ENCODE results near the gene ANKRD53.
A peak's percentile ranks its signal among the peaks of the same experiment; 100 is the strongest.

ANKRD53 gene

GRCh38 chr2:70967189-70967588, 11.2 kb upstream of the ANKRD53 start:
- DNase-seq, result no peak

- DNase-seq, result no peak
Measured at GRCh38 chr2:70974592-70974991, 3.8 kb upstream of the ANKRD53 start.

GRCh38 chr2:70975237-70975636, 3.2 kb upstream of the ANKRD53 start:
- no peak for DNase-seq

GRCh38 chr2:70977605-70978205, 725 bp upstream of the ANKRD53 start:
- DNase-seq, result peak; percentile 35

DNA sequence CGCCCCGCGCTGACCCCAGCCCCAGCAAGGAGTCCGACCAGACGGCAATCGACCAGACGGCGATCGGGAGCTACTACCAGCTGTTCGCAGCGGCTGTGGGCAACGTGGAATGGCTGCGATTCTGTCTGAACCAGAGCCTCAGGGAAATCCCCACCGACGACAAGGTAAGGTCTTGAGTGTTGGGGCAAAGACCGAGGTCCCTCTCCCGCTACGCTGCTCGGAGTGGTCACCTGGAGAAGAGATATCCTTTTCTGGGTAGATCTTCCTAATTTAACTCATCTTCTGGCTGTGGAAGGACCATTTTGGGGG, 704 bp downstream of the ANKRD53 start:
- no peak for DNase-seq

- DNase-seq, result no peak
Measured at GRCh38 chr2:70979626-70980025, 1.2 kb downstream of the ANKRD53 start.

GRCh38 chr2:70981421-70981820, 3.0 kb downstream of the ANKRD53 start:
- DNase-seq, result no peak

DNA sequence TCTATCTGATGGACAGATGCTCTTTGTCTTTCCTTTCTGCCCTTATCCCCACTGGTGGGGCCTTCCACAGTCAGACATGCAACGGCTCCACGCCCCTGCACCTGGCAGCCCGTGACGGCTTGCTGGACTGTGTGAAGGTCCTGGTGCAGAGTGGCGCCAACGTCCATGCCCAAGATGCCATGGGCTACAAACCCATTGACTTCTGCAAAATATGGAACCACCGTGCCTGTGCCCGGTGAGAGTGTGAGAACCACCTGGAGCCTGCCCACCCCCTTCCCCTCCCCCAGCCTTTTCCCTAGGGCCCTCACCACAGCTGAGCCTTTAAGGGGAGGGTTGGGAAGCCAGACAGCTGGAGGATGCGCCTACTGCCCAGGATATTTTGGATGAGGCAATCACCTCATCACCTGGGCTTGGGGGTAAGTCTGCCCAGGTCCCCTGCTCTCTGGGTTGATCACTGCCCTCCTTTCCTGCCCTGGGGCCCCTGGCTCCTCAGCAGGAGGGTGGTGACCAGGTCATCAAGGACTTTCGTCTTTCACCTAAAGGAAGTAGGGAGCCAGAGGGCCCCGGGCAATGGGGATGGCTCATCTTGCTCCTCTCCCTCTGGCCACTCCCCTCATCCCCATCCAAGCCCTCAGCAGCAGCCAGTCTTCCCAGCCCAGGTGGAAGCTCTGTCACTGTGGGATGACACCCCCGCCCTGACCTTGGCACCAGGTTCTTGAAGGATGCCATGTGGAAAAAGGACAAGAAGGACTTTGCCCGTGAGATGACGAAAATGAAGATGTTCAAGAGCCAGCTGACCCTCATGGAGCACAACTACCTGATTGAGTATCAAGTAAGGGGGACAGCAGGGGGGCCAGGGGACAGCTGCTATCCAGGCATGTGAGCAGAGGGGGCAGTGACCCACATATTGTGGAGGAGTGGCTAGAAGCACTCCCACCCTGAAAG, 3.7 kb downstream of the ANKRD53 start:
- no peak for DNase-seq

DNA sequence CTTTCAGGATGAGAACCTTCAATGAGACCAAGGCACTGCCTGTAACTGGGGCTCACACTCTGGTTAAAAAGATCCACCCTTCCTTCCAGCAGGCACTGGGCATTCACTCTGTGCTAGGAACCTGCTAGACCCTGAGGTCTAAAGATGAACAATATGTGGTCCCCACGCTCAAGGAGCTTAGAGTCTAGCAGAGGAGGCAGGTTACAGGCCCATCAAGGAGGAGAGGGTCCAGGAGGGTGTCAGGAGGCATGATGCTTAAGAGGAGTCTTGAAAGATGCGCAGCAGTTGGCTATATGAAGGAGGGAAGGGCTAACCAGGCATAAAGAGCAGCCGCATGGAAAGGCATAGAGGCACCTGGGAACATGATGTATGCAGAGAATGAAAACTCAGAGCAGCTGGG, 4.5 kb downstream of the ANKRD53 start:
- no peak for DNase-seq

DNA sequence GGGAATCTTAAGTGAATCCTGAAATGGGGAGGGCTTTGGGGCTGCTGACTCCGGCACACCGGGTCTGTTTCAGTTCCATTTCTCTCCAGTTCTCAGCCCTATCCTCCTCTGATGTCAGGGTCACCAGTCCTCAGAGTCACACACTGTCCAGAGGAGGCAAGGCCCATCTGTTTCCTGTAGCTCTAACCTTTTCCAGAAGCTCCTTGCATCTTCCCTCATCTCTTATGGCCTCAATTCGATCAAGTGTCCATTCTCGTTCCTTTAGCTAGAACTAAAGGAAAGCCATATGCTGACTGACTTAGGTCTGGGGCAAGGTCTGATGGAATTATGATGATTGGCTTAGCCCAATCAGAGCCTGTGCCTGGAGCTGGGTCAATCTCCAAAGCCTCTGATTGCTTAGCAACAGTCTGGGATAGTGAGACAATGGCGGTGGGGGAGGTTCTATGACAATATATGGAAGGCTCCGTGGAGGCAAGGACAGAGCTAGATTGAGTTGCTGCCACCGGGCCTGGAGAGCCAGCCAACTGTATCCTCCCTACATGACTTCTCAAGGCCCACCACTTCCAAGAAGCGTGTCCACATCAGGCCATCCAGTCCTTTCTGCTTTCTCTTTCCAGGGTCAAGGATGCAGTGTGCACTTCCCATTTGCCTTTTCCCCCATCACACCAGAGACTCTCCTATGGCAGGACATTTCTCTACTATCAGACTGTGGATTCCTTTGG, 5.2 kb downstream of the ANKRD53 start:
- no peak for DNase-seq

GRCh38 chr2:70984228-70984575, 5.8 kb downstream of the ANKRD53 start:
- no peak for DNase-seq

DNA sequence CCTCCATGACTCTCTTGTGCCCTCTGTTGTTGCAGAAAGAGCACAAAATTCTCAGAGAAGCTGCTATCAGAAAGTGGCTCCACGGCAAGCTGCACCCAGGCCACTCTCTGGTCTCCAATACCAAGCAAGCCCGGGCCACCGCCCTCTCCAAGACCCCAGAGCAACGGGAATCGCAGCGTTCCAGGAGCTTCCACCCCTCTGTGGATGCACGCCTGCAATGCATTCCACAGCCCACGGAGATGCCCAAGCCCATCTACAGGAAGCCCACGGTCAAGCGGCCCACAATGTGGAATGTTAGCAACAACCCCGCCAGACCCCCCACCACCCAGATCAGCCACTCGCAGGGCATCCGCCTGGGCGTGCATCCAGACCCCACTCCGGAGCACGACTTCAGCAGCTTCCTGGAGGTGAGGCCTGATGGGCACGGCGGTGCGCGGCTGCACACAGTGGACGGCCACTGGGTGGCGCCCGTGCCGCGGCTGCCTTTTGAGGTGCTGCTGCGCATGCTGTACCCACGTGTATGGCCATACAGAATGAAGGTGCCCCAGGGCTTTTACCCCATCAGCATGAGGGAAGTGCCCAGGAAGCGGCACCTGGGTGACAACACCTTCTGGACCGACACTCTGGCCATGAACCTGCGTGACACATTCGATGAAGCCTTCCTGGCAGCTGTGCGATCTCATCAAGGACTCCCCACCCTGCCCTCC, 6.3 kb downstream of the ANKRD53 start:
- peak; percentile 80 for DNase-seq

- no peak for DNase-seq
Measured at GRCh38 chr2:70985283-70985688, 6.9 kb downstream of the ANKRD53 start.

GRCh38 chr2:70985956-70986355, 7.5 kb downstream of the ANKRD53 start:
- DNase-seq, result no peak

- no peak for DNase-seq
Measured at GRCh38 chr2:70986499-70987189, 8.2 kb downstream of the ANKRD53 start.

DNA sequence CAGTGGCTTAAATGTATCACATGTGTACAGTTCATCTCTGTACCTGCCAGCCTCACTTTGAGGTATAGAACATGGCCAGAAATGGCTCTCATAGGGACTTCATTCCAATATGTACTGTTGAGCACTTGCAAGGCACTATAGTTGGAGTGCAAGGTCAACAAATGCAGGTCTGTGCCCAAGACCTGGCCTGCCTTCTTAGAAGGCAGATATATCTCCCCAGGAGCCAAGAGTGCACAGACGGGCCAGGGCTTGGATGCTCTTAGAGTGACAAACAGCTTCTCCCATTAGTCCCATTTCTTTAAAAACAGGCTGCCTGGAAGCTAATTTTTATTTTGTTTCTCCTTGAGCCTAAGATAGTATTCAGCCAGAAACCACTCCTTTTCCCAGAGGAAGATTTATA, 9.0 kb downstream of the ANKRD53 start:
- no peak for DNase-seq

DNA sequence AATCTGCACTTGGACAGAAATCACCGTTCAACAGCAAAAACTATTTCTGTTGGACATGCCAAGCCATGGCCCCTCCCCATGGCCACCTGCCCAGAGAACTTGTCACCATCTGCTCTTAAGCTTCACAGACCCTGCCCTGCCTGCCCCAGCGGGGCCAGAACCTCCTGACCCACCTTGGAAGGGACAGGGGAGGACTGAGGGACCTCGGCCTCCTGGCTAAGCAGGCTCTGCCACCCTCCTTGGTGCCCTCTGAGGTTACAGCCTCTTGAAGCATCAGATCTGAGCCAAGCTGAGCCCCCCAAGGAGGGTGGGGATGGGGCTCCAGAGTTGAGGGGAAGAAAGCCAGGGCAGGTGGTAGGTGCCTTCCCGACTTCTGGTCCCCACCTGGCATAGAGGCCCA, 9.7 kb downstream of the ANKRD53 start:
- DNase-seq, result no peak

- no peak for DNase-seq
Measured at GRCh38 chr2:70988726-70989648, 10.6 kb downstream of the ANKRD53 start.

GRCh38 chr2:70990216-70990615, 11.8 kb downstream of the ANKRD53 start:
- DNase-seq, result no peak

DNA sequence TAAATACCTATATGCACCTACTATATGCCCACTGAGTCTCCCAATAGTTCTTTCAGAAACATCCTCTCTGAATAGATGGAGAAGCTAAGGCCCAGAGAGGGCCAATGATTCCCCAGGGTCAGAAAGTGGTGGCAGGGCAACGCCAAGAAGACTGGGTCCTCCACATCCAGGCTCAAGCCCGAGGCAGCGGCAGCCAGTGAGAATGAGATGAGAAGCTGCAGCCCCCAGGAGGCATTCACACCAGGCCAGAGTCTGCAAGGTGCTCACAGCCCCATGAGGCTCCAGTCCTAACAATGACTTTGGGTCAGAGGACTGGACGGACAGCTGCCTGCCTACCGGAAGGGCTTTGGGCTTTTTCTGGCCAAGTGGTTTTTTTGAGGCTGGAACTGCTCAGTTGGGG, 12.7 kb downstream of the ANKRD53 start:
- DNase-seq, result no peak

DNA sequence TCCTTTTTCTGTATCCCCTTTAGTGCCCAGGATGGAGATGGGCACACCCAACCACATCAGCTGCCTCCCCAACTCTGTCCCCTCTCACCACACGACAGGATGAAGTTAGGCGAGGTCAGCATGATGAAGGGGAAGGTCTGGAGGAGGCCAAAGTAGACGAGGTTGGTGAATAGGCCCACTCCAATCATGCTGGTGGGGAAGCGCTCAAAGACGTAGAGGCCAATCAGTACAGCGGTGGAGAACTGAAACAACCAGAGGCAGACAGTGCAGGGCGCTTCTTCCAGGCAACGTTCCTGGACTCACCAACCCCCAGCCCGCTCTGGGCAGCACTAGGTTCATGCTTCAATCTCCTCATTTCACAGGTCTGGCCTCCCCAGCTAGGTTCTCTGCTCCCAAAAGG, 13.3 kb downstream of the ANKRD53 start:
- DNase-seq, result no peak
